Dedifferentiated amniotic fluid mesenchymal stem cell (primary cell): ENCODE data around the gene IGLL5.

Experiments
- DNase-seq: peaks from one replicate; pipeline ENCODE4 v3.0.0-alpha.2; 2016; ENCODE audit errors: extremely low spot score

The IGLL5 gene

DNA sequence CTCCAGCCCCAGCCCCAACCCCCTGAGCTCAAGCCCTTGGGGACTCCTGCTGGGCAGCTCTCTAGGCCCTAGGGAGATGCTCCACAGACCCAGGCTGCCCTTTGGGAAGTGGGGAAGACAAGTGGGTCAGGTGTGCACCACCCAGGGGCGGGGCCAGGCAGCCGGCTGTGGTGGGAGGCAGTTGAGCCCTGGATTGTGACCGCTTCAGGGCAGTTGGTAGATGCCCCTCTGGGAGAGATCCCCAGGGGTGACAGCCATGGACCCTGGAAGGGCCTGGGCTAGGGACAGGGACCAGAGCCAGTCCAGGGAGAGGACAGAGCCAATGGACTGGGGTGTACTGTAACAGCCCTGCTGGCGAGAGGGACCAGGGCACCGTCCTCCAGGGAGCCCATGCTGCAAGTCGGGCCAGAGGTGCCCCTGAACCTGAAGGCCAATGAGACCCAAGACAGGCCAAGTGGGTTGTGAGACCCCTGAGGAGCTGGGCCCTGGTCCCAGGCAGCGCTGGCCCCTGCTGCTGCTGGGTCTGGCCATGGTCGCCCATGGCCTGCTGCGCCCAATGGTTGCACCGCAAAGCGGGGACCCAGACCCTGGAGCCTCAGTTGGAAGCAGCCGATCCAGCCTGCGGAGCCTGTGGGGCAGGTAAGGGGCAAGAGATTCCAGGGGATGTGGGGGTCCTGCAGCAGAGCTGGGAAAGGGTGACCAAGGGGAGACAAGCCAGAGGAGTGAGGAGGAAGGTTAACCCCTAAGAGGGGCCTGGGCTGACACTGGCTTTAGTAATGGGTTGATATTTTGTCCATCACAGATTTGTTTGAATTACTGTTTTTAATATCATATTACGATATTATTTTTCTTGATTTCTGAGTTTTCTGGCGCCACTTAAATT lies at the start of gene IGLL5:
Gene IGLL5 (plus strand): TSS at position 196 of the 883 bp plus-strand sequence. CDS start 238 bp downstream, at position 434.
- DNase-seq, result no peak

GRCh38 chr22:22838148-22838786 lies 49.3 kb upstream of the IGLL5 start:
- no peak for DNase-seq

DNA sequence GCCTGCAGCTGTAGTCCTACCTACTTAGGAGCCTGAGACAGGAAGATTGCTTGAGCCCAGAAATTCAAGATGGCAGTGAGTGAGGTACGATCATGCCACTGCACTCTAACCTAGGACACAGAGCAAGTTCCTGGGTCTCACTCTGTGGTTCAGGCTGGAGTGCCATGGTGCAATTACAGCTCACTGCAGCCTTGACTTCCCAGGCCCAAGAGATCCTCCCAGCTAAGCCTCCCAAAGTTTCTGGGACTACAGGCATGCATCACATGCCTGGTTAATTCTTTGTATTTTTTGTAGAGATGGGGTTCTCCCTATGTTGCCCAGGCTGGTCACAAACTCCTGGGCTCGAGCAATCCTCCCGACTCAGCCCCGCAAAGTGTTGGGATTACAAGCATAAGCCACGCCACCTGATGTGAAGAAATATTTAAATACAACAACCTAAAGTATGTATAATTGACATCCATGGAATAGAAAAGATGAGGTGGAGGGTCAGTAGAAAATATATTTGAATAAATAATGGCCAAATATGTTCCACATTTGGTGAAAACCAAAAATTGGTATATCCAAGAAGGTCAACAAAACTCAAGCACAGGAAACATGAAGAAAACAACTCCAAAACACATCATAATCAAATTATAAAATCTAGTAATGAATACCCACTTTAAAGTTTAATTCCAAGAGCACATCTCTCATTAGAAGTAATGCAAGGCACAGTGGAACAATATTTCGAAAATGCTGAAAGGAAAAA lies 47.9 kb upstream of the IGLL5 start:
- no peak for DNase-seq

DNA sequence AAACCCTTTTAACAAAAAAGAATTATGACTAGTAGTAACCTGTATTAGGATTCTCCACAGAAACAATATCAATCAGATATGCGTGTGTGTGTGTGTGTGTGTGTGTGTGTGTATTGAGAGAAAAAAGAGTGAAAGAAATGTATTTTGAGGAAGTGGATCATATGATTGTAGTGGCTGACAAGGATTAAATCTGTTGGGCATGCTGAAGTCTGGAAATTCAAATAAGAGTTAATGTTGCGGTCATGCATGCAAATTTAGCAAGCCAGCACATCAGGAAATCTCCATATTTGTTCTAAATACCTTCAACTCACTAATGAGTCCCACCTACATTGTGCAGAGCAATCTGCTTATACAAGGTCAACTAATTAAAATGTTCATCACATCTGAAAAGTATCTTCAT lies 46.8 kb upstream of the IGLL5 start:
- no peak for DNase-seq

- no peak for DNase-seq
These were observed 46.0 kb upstream of the IGLL5 start for GRCh38 chr22:22841598-22841997.

DNA sequence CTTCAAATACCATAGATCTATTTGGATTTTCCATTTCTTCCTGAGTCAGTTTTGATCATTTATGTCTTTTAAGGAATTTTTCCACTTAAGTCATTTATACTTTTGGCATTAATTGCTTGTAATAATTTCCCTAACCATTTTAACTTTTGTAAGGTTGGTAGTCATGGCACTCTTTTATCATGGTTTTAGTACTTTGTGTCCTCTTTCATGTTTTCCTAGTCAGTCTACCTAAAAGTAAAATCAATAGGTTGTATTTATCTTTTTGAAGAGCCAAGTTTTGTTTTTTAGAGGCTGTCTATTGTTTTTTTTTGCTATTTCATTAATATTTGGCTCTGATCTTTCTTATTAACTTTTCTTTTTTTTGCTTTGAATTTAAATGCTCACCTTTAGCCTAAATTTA lies 45.5 kb upstream of the IGLL5 start:
- no peak for DNase-seq

GRCh38 chr22:22843848-22844247 lies 43.8 kb upstream of the IGLL5 start:
- DNase-seq, result no peak

DNA sequence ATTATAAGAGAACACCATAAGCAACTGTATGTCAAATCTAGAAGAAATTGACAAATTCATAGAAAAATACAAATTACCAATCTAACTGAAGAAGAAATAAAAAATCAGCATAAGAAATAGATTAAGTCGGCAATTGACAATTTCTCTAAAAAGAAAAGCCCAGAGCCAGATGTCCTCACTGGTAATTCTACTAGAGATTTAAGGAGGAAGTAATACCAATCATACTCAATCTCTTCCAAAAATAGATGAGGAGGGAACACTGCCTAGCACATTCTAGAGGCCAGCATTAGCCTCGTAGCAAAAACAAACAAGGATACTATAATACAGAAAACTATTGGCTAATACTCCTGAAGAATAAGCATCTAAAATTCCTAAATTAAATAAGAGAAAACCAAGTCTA lies 40.4 kb upstream of the IGLL5 start:
- DNase-seq, result no peak

- DNase-seq, result no peak
These were observed 39.2 kb upstream of the IGLL5 start for GRCh38 chr22:22848364-22848866.

- no peak for DNase-seq
These were observed 37.7 kb upstream of the IGLL5 start for GRCh38 chr22:22849640-22850610.

DNA sequence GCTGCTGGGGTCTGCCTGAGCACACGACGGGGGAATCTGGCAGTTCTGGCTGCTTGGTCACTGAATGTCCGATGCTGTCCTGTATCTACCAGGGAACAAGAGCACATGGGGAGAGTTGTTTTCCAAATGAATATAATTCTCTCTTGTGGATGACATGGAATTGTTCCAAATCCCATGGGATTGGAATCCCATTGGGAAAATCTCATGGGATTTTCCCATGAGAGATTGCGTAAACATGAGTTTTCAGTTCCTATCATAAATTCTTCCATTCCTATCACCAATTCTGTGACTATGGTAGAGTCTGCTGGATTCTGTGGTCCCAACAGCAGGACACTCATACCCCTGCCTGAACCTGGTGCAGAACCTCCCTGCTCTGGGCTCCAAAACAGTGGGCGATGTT lies 35.6 kb upstream of the IGLL5 start:
- no peak for DNase-seq

GRCh38 chr22:22853713-22854112 lies 33.9 kb upstream of the IGLL5 start:
- DNase-seq, result no peak

DNA sequence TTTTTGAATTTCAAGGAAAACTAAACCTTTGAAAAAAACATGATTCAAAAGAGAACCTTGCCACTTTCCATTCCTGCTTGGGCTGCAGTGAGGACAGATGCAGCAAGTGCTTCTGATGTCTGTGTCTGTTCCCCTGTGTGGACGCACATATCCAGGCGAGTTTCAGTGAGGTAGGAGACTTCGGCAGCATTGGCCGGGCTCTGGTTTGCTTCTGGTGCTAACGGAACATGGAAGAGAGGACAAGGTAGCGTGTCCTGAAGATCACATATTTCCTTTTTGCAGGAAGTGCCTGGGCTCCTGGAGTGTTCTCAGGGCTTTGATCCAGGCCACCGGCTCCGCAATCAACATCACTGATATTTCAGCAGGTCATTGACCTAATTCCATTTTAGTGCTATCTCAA lies 33.1 kb upstream of the IGLL5 start:
- no peak for DNase-seq

DNA sequence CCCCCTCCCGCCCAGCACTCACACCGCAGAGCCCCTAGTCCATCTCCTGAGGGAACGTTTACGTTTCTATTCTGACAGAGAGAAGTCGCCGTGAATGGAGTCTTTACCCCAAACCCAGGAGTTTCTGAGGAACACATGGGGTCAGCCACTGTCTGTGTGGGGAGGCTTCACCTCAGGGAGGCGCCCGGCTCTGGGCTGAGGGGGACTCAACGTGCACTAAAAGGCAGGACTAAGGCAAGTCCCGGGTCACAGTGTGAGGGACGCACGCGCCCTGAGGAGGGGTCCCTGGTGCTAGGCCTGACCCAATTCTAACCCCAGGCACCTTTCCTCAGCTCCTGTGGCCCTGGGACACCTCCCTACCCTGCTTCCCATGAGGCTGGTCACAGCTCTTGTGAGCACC lies 32.5 kb upstream of the IGLL5 start:
- no peak for DNase-seq

DNA sequence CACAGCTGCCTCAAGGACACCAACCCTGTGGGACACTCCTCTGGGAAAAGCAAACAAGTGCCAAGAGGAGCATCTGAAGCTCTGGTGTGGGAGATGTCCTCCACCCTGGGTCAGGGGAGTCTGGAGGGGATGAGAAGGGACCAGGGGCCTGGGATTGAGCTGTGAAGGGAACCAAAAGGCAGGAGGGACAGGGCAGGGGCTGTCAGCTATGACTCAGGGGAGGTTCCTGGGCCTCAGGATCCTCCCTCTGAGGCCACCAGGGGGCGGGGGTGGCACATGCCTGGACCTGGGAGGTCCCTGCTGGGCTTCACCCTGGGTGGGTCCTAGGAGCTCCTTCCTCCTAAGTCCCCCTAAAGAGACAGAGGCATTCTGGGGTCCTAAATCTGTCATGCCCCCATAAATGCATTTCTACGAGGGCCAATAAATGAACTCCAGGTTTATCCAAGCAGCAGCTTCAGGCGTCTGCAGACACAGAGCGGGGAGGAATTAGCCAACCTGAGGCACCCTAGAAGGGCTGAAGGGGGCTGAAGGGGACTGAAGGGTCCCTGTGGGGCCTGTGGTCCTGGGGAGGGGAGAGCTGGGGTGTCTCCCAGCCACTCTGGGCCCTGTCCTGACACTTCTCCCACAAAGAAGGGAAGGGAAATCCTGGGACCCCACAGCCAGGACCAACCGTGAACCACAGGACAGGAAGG lies 31.9 kb upstream of the IGLL5 start:
- no peak for DNase-seq

DNA sequence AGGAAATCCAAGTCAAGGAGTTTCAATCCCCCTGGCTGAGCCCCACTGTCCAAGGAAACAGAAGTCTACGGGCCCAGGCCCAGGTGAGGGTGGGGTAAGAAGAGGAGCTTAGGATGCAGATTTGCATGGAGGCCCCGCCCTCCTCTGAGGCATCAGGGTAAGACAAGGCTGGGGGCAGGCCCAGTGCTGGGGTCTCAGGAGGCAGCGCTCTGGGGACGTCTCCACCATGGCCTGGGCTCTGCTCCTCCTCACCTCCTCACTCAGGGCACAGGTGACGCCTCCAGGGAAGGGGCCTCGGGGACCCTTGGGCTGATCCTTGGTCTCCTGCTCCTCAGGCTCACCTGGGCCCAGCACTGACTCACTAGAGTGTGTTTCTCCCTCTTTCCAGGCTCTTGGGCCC lies 31.3 kb upstream of the IGLL5 start:
- DNase-seq, result no peak

DNA sequence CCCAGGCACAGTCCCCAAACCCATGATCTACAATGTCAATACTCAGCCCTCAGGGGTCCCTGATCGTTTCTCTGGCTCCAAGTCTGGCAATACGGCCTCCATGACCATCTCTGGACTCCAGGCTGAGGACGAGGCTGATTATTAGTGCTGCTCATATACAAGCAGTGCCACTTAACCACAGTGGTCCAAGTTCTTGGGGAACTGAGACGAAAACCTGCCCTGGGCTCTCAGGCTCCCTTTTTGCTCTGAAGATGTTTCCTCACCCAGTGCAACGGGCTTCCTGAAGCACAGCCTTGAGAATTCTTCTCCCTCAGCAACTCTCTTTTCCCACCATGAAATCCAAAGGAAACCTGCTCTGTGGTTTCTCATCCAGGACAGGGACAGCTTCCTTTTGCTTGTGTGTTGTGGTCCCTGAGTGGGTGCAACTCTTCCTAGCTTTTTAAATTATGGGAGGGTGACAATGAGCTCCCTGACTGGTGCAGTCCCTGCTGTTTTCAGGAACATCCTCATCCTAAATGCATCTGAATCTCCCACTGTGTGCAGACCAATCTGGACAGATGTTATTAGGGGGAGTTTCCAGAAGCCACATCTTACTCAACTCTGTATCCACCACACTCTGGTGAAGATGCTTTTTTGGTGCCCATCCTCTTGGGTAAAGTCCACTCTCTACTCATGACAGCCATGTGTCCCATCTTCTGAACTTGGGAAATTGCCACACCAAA lies 30.6 kb upstream of the IGLL5 start:
- no peak for DNase-seq

DNA sequence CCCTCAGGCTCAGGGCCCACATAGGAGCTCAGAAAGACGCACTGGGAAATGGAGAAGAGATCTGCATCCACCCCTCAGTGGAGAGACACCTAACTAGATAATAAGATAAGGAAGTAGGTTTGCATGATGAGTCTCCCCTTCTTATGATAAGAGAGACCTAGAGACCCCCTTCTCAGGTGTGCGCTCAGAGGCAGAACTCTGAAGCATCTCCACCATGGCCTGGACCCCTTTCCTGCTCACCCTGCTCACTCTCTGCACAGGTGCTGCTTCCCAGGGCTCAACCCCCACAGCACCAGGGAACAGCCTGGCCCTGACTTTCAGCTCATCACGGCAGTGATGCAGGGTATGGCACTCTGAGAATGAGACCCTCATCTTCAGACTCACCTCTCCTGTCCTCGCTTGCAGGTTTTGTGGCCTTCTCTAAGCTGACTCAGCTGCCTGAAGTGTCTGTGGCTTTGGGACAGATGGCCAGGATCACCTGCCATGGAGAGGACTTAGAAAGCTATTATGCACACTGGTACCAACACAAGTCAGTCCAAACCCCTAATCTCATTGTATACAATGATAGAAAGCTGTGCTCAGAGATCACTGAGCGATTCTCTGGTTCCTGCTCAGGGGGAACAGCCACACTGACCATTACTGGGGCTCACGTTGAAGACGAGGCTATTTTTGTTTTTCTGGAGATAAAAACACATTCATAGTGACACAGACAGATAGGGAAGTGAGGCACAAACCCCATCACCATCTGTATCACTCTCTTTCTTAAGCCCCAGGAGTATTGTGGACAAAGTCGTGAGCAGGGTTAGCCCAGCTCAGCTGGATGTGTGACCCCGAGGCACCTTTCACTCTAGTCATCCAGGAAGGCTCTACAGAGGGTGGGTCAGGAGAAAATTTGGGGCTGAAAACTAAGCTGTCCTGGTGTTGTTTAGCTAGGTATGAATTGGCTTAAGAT lies 29.7 kb upstream of the IGLL5 start:
- no peak for DNase-seq

DNA sequence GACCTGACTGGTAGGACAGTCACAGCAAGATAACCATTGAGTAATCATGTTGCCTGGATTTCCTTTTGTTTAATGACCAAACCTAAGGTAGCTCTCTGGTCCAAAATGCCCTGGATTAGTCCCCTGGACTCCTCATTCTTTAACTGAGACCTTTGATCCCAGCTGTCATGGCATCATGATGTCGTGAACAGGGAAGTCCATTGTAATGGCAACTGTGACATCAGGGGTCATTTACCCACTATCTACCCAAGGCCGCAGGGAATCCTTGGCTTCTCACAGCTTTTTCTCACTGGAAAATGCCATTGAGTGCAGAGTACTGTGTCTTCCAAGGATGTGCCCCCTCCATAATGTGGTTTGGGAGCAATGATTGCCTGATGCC lies 29.1 kb upstream of the IGLL5 start:
- no peak for DNase-seq
